BJ (cell line): ENCODE results near the gene DENND1A. TPM values are rescaled to one million over a fixed set of nuclear protein-coding genes. Genes with fewer than 3 reads are reported as not detected.

Experiments
- CTCF ChIA-PET: fragments of 350-600 bp; formaldehyde crosslinking; extraction: SDS; loops from one replicate; lab custom pipeline; 2021; ENCODE audit warnings: antibody characterized with exemption, inconsistent platforms; lab: Yijun Ruan, JAX
- POLR2A ChIA-PET: fragments of 300-600 bp; sonication (Branson Sonifier 250); formaldehyde crosslinking; extraction: SDS; loops from one replicate; lab custom pipeline; 2021; ENCODE audit warnings: antibody characterized with exemption; lab: Charles Lee
- DNase-seq: peaks from one replicate; pipeline ENCODE4 v3.0.0-alpha.2; 2011; ENCODE audit warnings: low read depth
- H3K27me3 ChIP-seq: 2 replicates; pipeline ENCODE4 v1.6.0; 2011; ENCODE audit warnings: low read length; ENCODE audit not compliant: control insufficient read depth, insufficient read depth
- H3K36me3 ChIP-seq: 2 replicates; pipeline ENCODE4 v1.5.1; 2011; ENCODE audit warnings: low read length; ENCODE audit not compliant: control insufficient read depth, insufficient read depth
- H3K4me3 ChIP-seq: 2 replicates; pipeline ENCODE4 v1.5.1; 2011; ENCODE audit warnings: low read depth, mild to moderate bottlenecking, control low read depth, low read length
- polyA plus RNA-seq: library from polyadenylated mRNA; depleted of rRNA; stranded (reverse); fragments of >200 nt; gene quantifications from 2 replicates; pipeline ENCODE4 v1.2.3, GENCODE V29; 2011
- TF ChIP-seq, protein P1 (sequence below): IDR thresholded peaks from 2 replicates; pipeline ENCODE4 v1.5.1; 2011; ENCODE audit warnings: low read depth, mild to moderate bottlenecking, control low read depth, inconsistent platforms, low read length, moderate library complexity; ENCODE audit not compliant: insufficient read depth

The DENND1A gene
- polyA plus RNA-seq, 1 experiment: 24.0 TPM

DNA sequence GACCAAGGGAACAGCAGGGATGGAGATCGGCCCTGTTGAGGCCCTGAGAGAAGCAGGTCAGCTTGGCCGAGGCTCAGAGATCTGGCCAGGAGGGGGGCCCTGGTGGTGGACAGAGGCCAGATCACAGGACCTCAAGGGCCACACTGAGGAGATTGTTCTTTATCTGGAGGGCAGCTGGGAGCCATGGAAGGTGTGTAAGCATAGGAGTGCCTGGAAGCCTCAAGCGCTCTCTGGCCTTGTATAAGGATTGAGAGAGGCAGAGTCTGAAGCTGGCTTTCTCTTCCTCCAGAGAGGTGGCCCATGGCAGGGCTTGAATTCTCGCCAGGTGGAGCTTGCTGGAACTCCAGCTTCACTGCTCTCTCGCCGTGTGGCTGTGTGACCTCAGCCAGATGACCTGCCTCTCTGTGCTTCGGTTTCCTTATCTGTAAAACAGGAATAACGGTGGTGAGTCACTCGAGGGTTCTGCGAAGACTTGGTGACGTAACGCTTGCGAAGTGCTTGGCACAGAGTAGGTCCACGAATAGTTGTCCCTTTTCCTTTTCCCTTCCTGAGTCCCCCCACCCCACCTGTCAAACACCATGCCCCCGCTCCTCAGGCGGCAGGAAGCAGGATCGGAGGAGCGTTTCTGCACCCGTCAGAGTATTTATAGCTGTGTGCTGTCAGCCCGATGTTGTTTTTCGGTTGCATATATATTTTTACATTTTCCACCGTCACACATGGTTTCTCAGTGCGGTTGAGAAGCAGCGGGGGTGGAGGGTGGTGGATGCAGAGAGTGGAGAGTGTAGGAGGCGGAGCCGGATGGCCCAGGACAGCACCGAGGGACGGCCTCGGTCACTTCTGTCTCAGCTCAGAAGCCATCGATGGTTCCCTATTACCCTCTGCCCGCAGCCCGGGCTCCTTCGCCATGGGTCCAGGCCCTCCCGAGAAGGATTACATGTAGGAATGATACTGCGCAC is 590.9 kb downstream of the DENND1A start:
- ChIA-PET POLR2A (no interaction called here), CTCF (interaction anchor here (1.1 to 8.7 kb wide), 2 partner anchors 10 to 46 kb away, joined by 5 to 45 read pairs; no protein-coding TSS in a partner anchor)
- DNase-seq: no peak

DNA sequence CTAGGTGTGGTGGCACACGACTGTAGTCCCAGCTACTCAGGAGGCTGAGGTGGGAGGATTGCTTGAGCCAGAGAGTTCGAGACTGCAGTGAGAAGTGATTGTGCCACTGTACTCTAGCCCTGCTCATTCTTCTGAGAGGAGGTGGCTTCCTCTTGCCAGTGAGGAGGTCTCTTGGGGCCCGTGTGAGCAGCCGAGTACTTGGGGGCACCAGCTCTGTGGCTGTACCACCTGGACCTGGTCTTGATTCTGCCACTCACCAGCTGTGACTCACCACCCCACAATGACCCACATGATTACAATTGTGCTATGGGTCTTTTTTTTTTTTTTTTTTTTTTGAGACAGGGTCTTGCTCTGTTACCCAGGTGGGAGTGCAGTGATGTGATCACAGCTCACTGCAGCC is 592.0 kb downstream of the DENND1A start:
- Histone ChIP-seq H3K36me3 (no peaks in the 10 kb centered on the region), H3K27me3 (peaks cover 3% of the 10 kb centered on the region), H3K4me3 (no peak overlapping the region)
- TF ChIP-seq, protein P1, sequence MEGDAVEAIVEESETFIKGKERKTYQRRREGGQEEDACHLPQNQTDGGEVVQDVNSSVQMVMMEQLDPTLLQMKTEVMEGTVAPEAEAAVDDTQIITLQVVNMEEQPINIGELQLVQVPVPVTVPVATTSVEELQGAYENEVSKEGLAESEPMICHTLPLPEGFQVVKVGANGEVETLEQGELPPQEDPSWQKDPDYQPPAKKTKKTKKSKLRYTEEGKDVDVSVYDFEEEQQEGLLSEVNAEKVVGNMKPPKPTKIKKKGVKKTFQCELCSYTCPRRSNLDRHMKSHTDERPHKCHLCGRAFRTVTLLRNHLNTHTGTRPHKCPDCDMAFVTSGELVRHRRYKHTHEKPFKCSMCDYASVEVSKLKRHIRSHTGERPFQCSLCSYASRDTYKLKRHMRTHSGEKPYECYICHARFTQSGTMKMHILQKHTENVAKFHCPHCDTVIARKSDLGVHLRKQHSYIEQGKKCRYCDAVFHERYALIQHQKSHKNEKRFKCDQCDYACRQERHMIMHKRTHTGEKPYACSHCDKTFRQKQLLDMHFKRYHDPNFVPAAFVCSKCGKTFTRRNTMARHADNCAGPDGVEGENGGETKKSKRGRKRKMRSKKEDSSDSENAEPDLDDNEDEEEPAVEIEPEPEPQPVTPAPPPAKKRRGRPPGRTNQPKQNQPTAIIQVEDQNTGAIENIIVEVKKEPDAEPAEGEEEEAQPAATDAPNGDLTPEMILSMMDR: no peak
- DNase-seq: no peak
- CTCF ChIA-PET: interaction anchor here (1.1 to 8.7 kb wide), 2 partner anchors 11 to 47 kb away, joined by 5 to 45 read pairs; no protein-coding TSS in a partner anchor
- POLR2A ChIA-PET: no interaction called here

More for the DNA sequence above, 590.9 kb downstream of the DENND1A start:
- no peak overlapping the region for H3K4me3 ChIP-seq
- no peaks in the 10 kb centered on the region for H3K36me3 ChIP-seq
- TF ChIP-seq, protein P1: no peak
- H3K27me3 ChIP-seq: peaks cover 3% of the 10 kb centered on the region

DNA sequence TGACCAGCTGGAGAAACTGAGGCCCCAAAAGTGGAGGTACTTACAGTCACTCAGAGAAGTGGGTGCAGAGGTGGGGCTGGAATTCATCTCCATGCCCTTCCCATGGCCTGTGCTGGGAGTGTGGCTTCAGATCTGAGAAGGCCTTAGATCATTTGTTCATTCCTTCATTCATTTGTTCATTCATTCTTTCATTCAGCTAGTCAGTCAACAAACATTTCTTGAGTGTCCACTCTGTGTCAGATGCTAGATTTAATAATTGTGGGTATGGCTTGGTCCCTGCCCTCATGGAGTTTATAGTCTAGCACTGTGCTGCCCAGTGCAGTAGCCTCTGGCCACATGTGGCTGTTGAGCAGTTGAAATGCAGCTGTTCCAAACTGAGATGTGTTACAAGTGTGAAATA is 593.0 kb downstream of the DENND1A start:
- Histone ChIP-seq H3K36me3 (no peaks in the 10 kb centered on the region), H3K27me3 (peaks cover under 1% of the 10 kb centered on the region), H3K4me3 (no peak overlapping the region)
- DNase-seq: no peak
- ChIA-PET CTCF (interaction anchor here (1.2 to 8.7 kb wide), 2 partner anchors 12 to 17 kb away, joined by 3 to 45 read pairs; no protein-coding TSS in a partner anchor), POLR2A (no interaction called here)
- TF ChIP-seq, protein P1: no peak

DNA sequence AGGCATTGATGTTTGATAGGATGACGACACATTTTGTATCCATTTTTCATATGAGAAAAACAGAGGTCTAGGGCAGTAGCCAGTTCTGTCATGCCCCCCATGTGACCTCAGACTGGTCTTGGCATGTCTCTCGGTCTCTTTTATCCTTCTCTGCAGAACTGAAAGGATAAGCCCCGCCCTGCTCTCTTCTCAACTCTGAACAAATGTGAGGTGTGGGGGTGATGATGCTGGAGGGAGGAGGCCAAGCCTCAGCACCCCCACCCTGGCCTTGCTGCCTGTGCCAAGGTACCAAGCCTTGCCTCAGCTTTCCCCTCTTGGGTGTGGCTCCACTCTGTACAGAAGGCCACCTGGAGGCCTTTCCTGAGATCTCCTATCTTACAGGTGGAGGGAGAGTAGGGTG is 593.5 kb downstream of the DENND1A start:
- CTCF ChIA-PET: interaction anchor here (1.2 to 8.7 kb wide), 2 partner anchors 13 to 18 kb away, joined by 3 to 45 read pairs; no protein-coding TSS in a partner anchor
- Histone ChIP-seq H3K4me3 (no peak overlapping the region), H3K27me3 (no peaks in the 10 kb centered on the region; the same call in 1 of the 2 replicates), H3K36me3 (no peaks in the 10 kb centered on the region)
- no peak for DNase-seq
- POLR2A ChIA-PET: no interaction called here
- TF ChIP-seq, protein P1: no peak

DNA sequence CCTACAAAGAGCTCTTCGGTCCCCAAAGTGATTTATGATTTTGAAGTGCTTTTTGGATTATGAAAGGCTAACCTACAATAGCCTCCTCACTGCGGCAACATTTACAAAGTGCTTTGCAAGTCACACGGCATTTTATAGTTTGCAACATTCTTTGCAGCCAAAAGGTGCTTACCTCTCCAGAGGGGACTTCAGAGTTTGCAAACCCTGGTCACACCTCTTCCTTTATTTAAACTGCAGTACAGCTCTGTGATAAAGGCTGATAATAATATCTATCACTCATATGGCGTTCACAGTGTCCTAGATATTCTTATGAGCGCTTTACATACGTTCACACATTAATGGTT is 594.0 kb downstream of the DENND1A start:
- no peak overlapping the region for H3K4me3 ChIP-seq
- H3K36me3 ChIP-seq: no peaks in the 10 kb centered on the region
- TF ChIP-seq, protein P1: no peak
- ChIA-PET CTCF (interaction anchor here (1.2 to 8.7 kb wide), 2 partner anchors 13 to 18 kb away, joined by 3 to 45 read pairs; no protein-coding TSS in a partner anchor), POLR2A (interaction anchor here (0.6 kb wide), 1 partner anchor 126 kb away, joined by 3 read pairs; no protein-coding TSS in a partner anchor)
- DNase-seq: no peak
- H3K27me3 ChIP-seq: no peaks in the 10 kb centered on the region; the same call in 1 of the 2 replicates
